ENCODE data around the gene PAF1.
"Not testable (repeated sequence)": the region's sequence is repeated elsewhere in the genome, so short reads cannot be mapped to it uniquely, and the experiment has no call there.

PAF1 gene

GRCh38 chr19:39384839-39385568, 5.9 kb downstream of the PAF1 start:
- peaks cover 81% of the 10 kb centered on the region for H3K36me3 ChIP-seq (ENCODE audit: insufficient read depth, low read length)

GRCh38 chr19:39382991-39383828, 7.7 kb downstream of the PAF1 start:
- Histone ChIP-seq H3K9ac (ENCODE audit: insufficient read length) (no peak overlapping the region), H3K27ac (no peak overlapping the region), H3K36me3 (ENCODE audit: insufficient read depth, low read length) (peaks cover 86% of the 10 kb centered on the region), H3K4me3 (no peak overlapping the region), H3K9me3 (ENCODE audit: low read depth, low read length) (no peaks in the 10 kb centered on the region)
- no peak for TF ChIP-seq POLR2AphosphoS5 (IDR thresholded peaks at IDR 0.05; ENCODE audit: borderline replicate concordance, low read depth, low read length)
- DNase-seq (ENCODE audit: low read depth, low spot score) = no peak

More at GRCh38 chr19:39384839-39385568, 5.9 kb downstream of the PAF1 start:
- H3K9me3 ChIP-seq (ENCODE audit: low read depth, low read length) = no peaks in the 10 kb centered on the region
- TF ChIP-seq POLR2AphosphoS5 (IDR thresholded peaks at IDR 0.05; ENCODE audit: borderline replicate concordance, low read depth, low read length) (peak; percentile 11; the same call in 1 of the 2 replicates), EZH2 (IDR thresholded peaks at IDR 0.05) (no peak)
- no peak overlapping the region for H3K9ac ChIP-seq (ENCODE audit: insufficient read length)
- no peak overlapping the region for H3K27ac ChIP-seq
- H3K4me3 ChIP-seq = no peak overlapping the region
- no peak for DNase-seq (ENCODE audit: low read depth, low spot score)

- no peak for TF ChIP-seq FOXP2 (optimal IDR thresholded peaks at IDR 0.05; ENCODE audit: control extremely low read depth, extremely low read length, insufficient read depth)
- no peak for TF ChIP-seq EZH2 (IDR thresholded peaks at IDR 0.05)
- TF ChIP-seq POLR2AphosphoS5 (IDR thresholded peaks at IDR 0.05; ENCODE audit: borderline replicate concordance, low read depth, low read length) = no peak
- Histone ChIP-seq H3K27ac (no peak overlapping the region), H3K9ac (ENCODE audit: insufficient read length) (no peak overlapping the region), H3K4me3 (no peak overlapping the region), H3K9me3 (ENCODE audit: low read depth, low read length) (no peaks in the 10 kb centered on the region), H3K36me3 (ENCODE audit: insufficient read depth, low read length) (peaks cover 89% of the 10 kb centered on the region)
- no peak for DNase-seq (ENCODE audit: low read depth, low spot score)
Measured at GRCh38 chr19:39381910-39382611, 8.8 kb downstream of the PAF1 start.

- no peak for DNase-seq (ENCODE audit: low read depth, low spot score)
- Histone ChIP-seq H3K27ac (no peak overlapping the region), H3K4me3 (no peak overlapping the region), H3K36me3 (ENCODE audit: insufficient read depth, low read length) (peaks cover 89% of the 10 kb centered on the region), H3K9ac (ENCODE audit: insufficient read length) (no peak overlapping the region), H3K9me3 (ENCODE audit: low read depth, low read length) (no peaks in the 10 kb centered on the region)
- TF ChIP-seq FOXP2 (optimal IDR thresholded peaks at IDR 0.05; ENCODE audit: control extremely low read depth, extremely low read length, insufficient read depth) (no peak), POLR2AphosphoS5 (IDR thresholded peaks at IDR 0.05; ENCODE audit: borderline replicate concordance, low read depth, low read length) (no peak), EZH2 (IDR thresholded peaks at IDR 0.05) (no peak)
Measured at GRCh38 chr19:39380521-39381502, 10.1 kb downstream of the PAF1 start.

GRCh38 chr19:39379865-39380396, 11.0 kb downstream of the PAF1 start:
- Histone ChIP-seq H3K27ac (no peak overlapping the region), H3K36me3 (ENCODE audit: insufficient read depth, low read length) (peaks cover 88% of the 10 kb centered on the region; the same call in 1 of the 2 replicates), H3K9ac (ENCODE audit: insufficient read length) (no peak overlapping the region), H3K9me3 (ENCODE audit: low read depth, low read length) (no peaks in the 10 kb centered on the region), H3K4me3 (no peak overlapping the region)
- DNase-seq (ENCODE audit: low read depth, low spot score) = no peak
- TF ChIP-seq EZH2 (IDR thresholded peaks at IDR 0.05) = no peak
- TF ChIP-seq FOXP2 (optimal IDR thresholded peaks at IDR 0.05; ENCODE audit: control extremely low read depth, extremely low read length, insufficient read depth) = no peak
- TF ChIP-seq POLR2AphosphoS5 (IDR thresholded peaks at IDR 0.05; ENCODE audit: borderline replicate concordance, low read depth, low read length) = no peak

GRCh38 chr19:39379366-39379765, 11.5 kb downstream of the PAF1 start:
- H3K9me3 ChIP-seq (ENCODE audit: low read depth, low read length); H3K9ac ChIP-seq (ENCODE audit: insufficient read length); H3K27ac ChIP-seq; DNase-seq (ENCODE audit: low read depth, low spot score); H3K4me3 ChIP-seq: not testable (repeated sequence)
- H3K36me3 ChIP-seq (ENCODE audit: insufficient read depth, low read length) = peaks cover 86% of the 10 kb centered on the region; the same call in 1 of the 2 replicates

- Histone ChIP-seq H3K27ac (no peak overlapping the region), H3K4me3 (no peak overlapping the region), H3K36me3 (ENCODE audit: insufficient read depth, low read length) (peaks cover 80% of the 10 kb centered on the region; the same call in 1 of the 2 replicates), H3K9ac (ENCODE audit: insufficient read length) (no peak overlapping the region), H3K9me3 (ENCODE audit: low read depth, low read length) (no peaks in the 10 kb centered on the region)
- TF ChIP-seq POLR2AphosphoS5 (IDR thresholded peaks at IDR 0.05; ENCODE audit: borderline replicate concordance, low read depth, low read length) = no peak
- TF ChIP-seq EZH2 (IDR thresholded peaks at IDR 0.05) = no peak
- no peak for TF ChIP-seq FOXP2 (optimal IDR thresholded peaks at IDR 0.05; ENCODE audit: control extremely low read depth, extremely low read length, insufficient read depth)
- DNase-seq (ENCODE audit: low read depth, low spot score) = no peak
Measured at GRCh38 chr19:39377373-39378362, 13.2 kb downstream of the PAF1 start.

Measured in SK-N-MC (cell line).